Tongue (tissue), 2 donors: Measurements from ENCODE around the gene SPHK2. TPM values are rescaled to one million over a fixed set of nuclear protein-coding genes. Genes with fewer than 3 reads are reported as not detected.
A peak's percentile ranks its signal among the peaks of the same experiment; 100 is the strongest.
"Not testable (repeated sequence)": the region's sequence is repeated elsewhere in the genome, so short reads cannot be mapped to it uniquely, and the experiment has no call there.

Experiments
- DNase-seq: peaks from one replicate; pipeline ENCODE4 v3.0.0-alpha.2; 2015
- total RNA-seq: library from RNA; depleted of rRNA; stranded (reverse); fragments of >200 nt; gene quantifications from one replicate; pipeline ENCODE4 v1.2.3, GENCODE V29; 2014

SPHK2 gene, protein sequence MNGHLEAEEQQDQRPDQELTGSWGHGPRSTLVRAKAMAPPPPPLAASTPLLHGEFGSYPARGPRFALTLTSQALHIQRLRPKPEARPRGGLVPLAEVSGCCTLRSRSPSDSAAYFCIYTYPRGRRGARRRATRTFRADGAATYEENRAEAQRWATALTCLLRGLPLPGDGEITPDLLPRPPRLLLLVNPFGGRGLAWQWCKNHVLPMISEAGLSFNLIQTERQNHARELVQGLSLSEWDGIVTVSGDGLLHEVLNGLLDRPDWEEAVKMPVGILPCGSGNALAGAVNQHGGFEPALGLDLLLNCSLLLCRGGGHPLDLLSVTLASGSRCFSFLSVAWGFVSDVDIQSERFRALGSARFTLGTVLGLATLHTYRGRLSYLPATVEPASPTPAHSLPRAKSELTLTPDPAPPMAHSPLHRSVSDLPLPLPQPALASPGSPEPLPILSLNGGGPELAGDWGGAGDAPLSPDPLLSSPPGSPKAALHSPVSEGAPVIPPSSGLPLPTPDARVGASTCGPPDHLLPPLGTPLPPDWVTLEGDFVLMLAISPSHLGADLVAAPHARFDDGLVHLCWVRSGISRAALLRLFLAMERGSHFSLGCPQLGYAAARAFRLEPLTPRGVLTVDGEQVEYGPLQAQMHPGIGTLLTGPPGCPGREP
- total RNA-seq, result 9.2 TPM

- peak; percentile 100 for DNase-seq
Measured at GRCh38 chr19:48618916-48619691, at the start of gene SPHK2, which contains the start of gene RPL18. Gene SPHK2 (plus strand): TSS chr19:48619506. CDS start chr19:48620515, 1,009 bp downstream. Gene RPL18 (minus strand): TSS chr19:48619178. CDS start chr19:48619143, 35 bp downstream.

DNA sequence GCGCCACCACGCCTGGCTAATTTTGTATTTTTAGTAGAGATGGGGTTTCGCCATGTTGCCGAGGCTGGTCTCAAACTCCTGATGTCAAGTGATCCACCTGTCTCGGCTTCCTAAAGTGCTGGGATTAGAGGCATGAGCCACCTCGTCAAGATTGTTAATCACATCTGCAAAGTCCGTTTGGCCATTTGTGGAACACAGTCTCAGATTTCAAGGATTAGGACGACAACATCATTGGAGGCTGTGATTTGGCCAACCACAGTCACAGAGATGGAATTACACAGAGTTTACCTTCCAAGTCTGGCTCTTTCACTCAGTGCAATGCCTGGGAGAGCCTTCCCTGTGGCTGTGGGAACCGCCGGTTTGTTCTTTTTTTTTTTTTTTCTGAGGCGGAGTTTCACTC is 49.5 kb upstream of the SPHK2 start:
- peak; percentile 72 for DNase-seq

- DNase-seq, result no peak
Measured at GRCh38 chr19:48571378-48572162, 47.7 kb upstream of the SPHK2 start.

GRCh38 chr19:48573163-48573505 is 46.2 kb upstream of the SPHK2 start:
- no peak for DNase-seq

DNA sequence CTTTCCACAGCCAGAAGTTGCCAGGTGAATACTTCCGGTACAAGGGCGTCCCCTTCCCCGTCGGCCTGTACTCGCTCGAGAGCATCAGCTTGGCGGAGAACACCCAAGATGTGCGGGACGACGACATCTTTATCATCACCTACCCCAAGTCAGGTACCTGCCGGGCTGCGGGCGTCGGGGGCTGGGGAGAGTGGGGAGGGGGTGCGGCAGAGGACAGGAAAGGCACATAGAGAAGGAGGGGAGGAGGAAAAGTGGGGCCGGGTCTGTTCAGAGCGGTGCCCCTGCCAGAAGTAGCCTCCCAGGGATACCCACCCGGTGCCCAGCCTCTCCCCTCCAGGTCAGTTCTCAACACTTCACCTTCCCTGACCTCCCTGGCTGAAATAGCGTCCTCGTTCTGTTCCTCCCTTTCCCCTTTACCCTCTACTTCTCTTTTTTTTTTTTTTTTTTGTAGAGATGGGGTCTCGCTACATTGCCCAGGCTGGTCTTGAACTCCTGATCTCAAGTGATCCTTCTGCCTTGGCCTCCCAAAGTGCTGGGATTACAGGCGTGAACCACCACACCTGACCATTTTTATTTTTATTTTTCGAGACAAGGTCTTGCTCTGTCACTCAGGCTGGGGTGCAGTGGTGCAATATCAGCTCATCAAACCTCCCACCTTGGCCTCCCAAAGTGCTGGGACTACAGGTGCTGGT is 43.2 kb upstream of the SPHK2 start:
- no peak for DNase-seq

DNA sequence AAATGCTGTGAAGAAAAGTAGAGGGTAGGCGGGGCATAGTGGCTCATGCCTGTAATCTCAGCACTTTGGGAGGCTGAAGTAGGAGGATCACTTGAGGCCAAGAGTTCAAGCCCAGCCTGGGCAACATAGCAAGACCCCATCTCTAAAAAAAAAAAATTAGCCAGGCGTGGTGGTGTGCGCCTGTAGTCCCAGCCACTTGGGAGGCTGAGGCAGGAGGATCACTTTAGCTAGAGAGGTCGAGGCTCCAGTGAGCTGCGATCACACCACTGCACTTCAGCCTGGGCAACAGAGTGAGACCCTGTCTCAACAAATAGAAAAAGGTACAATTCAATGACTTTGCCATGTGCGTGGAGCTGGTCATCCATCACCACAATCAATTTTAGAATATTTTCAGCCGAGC is 41.4 kb upstream of the SPHK2 start:
- DNase-seq, result not testable (repeated sequence)

GRCh38 chr19:48578891-48579290 is 40.4 kb upstream of the SPHK2 start:
- DNase-seq, result no peak

DNA sequence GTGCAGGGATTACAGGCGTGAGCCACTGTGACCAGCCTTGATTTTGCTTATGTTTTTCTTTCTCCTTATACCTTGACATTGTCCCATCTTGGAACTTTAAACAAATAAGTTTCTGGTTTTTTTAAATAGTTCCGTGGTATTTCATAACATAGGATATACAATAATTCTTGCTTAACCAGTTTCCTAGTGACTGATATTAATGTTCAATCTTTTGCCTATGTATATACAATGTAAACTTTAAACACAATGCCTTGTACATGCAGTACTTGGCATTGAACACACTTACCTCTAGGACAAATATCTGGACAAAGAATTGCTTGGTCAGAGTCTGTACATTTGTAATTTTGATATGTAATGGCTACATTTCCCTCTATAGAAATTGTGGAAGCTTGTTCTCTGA is 37.1 kb upstream of the SPHK2 start:
- no peak for DNase-seq

- no peak for DNase-seq
Measured at GRCh38 chr19:48587387-48587786, 31.9 kb upstream of the SPHK2 start.

DNA sequence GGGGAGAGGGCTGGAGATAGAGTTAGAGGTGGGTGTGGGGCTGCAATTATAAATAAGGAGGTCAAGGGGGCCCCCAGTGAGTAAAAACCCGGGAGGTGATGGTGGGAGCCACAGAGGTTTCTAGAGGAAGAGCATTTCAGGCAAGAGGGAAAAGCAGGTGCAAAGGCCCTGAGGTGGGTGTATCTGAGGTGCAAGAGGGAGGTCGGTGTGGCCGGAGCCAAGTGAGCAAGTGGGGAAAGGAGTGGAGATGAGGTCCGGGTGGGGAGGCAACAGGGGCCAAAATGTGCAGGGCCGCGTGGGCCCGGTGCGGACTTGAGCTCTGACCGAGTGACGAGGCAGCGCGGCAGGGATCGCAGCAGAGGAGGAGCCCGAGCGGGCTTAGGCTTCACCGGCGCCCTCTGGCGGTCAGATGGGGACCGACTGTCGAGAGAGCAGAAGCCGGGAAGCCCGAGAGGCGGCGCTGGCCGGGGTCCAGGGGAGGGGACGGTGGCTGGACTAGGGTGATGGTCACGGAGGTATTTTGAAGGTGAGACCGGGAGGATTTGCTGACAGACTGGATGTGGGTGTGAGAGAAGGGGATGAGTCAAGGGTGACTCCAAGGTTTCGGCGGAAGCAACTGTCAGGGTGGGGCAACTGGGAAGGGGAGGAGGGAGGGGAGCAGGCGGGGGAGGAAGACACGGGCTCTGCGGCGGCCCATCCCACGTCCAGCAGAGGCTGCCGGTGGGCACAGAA is 30.5 kb upstream of the SPHK2 start:
- peak; percentile 92 for DNase-seq

- no peak for DNase-seq
Measured at GRCh38 chr19:48591021-48591420, 28.3 kb upstream of the SPHK2 start.

DNA sequence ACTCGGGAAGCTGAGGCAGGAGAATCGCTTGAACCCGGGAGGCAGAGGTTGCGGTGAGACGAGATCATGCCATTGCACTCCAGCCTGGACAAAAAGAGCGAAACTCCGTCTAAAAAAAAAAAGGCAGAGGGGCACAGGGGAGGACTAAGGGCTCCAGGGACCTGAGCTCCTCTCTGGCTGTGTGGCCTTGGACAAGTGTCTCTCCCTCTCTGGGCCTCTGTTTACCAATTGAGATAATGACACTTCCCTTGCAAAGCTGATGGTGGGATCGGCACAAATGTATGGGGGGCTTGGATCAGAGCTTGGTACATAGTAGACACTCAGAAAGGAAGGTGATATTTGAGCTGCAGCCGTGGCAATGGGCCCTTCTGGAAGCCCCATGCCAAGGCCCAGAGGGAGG is 24.1 kb upstream of the SPHK2 start:
- no peak for DNase-seq

GRCh38 chr19:48595833-48596232 is 23.5 kb upstream of the SPHK2 start:
- no peak for DNase-seq

DNA sequence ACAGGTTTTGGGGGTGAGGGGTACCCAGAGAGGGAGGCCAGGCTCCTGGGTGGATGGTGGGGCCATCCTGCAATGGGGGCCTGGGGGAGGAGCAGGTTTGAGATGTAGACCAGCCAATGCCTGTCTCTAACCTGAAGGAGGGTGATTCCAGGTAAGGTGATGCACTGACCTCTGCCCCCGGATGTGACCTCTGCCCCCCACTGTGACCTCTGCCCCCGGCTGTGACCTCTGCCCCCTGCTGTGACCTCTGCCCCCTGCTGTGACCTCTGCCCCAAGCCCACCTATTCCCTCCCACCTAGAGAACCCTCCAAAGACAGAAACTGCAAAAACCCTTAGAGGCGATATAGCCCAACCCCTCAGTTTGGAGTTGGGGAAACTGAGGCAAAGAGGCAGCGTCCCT is 23.1 kb upstream of the SPHK2 start:
- DNase-seq, result no peak

- no peak for DNase-seq
Measured at GRCh38 chr19:48596679-48597465, 22.4 kb upstream of the SPHK2 start.

DNA sequence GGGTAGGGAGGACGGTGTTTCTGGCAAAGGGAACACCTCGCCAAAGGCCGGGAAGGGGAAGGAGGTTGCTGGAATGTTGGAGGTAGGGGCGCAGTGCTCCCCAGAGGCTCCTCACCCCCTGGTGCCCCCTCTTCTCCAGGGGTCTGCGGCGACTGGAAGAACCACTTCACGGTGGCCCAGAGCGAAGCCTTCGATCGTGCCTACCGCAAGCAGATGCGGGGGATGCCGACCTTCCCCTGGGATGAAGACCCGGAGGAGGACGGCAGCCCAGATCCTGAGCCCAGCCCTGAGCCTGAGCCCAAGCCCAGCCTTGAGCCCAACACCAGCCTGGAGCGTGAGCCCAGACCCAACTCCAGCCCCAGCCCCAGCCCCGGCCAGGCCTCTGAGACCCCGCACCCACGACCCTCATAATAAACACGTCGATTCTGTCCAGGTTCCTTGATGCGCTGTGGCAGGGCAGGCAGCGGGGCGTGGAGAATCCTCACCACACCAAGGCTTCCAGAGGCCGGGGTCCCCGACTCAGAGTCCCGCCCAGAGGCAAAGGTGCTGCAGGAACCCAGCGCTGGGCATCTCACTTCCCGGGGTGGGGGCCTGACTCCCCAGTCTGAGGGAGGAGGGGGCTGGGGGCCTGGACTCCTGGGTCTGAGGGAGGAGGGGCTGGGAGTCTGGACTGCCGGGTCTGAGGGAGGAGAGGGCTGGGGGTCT is 20.2 kb upstream of the SPHK2 start:
- DNase-seq, result no peak

- DNase-seq, result no peak
Measured at GRCh38 chr19:48600679-48601417, 18.5 kb upstream of the SPHK2 start.

DNA sequence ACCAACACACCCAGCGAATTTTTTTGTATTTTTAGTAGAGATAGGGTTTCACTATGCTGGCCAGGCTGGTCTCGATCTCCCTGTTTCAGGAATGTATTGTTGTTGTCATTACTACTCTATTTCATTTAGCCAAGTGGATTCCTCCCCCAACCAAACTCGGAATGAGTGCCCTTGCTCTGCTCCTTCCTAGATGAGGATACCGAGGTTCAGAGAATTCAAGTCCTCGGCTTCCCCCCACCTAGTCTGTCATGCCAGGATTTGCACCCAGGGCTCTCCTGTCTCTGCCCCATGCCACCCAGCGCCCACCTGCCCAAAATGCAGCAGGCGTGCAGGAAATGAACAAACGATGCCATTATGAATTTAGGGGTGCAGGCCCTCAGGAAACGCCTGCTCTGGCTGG is 16.3 kb upstream of the SPHK2 start:
- no peak for DNase-seq

DNA sequence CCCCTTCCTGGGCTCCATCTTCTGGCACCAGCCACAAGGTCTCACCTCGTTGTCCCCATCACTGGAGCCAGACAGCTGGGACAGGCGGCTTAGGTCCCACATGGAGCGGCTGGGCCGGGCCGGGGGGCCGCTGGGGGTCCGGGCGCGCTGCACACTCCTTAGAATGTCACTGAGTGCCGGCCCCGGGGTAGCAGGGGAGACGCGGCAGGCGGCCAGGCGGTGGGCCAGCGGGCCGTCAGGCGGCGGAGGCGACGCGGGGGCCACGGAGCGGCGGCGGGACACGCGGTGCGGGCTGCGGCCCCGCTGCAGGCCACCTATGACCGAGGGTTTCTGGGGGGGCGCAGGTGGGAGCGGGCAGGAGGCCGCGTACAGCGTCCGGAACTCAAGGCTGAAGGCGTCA is 15.9 kb upstream of the SPHK2 start:
- no peak for DNase-seq
